ENCODE measurements around the gene CAMK2A. TPM values are rescaled to one million over a fixed set of nuclear protein-coding genes. Genes with fewer than 3 reads are reported as not detected.

Gene CAMK2A
- total RNA-seq, 1 donor from 2014 or later = 1.2 TPM

DNA sequence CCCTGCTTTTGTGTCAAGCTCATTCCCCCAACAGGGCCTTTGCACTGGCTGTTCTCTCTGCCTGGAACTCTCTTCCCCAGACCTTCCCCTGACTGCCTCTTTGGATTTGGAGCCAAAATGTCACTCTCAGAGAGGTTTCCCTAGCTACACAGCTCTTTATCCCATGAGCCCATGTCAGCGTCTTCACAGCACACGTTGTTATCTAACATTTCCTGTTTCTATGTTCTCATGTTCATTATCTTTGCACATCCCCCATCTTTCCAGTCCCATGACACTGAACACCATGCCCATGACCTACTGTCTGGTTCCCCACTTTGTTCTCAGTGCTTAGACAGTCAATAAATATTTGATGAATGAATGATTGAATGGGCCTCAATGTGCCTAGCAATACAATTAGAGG, 39.5 kb upstream of the CAMK2A start:
- no peaks in the 10 kb centered on the region for H3K9me3 ChIP-seq (ENCODE audit: insufficient read depth, low read depth, low read length)
- no peak overlapping the region for H3K27ac Mint-ChIP-seq (ENCODE audit: unreplicated experiment)
- H3K9ac ChIP-seq (ENCODE audit: low read length) = no peak overlapping the region
- FAIRE-seq = no peak
- H2AFZ ChIP-seq (ENCODE audit: low read depth, low read length) = no peak overlapping the region
- no peak for DNase-seq (ENCODE audit: low read depth)
- H3K36me3 Mint-ChIP-seq (ENCODE audit: low read depth, unreplicated experiment) = no peaks in the 10 kb centered on the region
- peaks cover 7% of the 10 kb centered on the region for H3K4me1 Mint-ChIP-seq (ENCODE audit: low read depth, unreplicated experiment)
- no peaks in the 10 kb centered on the region for H3K9me3 Mint-ChIP-seq (ENCODE audit: unreplicated experiment)
- peaks cover 16% of the 10 kb centered on the region for H3K27me3 Mint-ChIP-seq (ENCODE audit: low read depth, unreplicated experiment)
- H3K27ac ChIP-seq (ENCODE audit: low read depth, low read length) = no peak overlapping the region
- no peaks in the 10 kb centered on the region for H3K4me1 ChIP-seq (ENCODE audit: insufficient read depth, low read length)
- H3K27me3 ChIP-seq (ENCODE audit: insufficient read depth, low read length) = no peaks in the 10 kb centered on the region
- no peaks in the 10 kb centered on the region for H3K36me3 ChIP-seq (ENCODE audit: insufficient read depth, low read length)
- no peak overlapping the region for H3K4me3 ChIP-seq (ENCODE audit: insufficient read depth, low read depth, low read length)
- H3K4me2 ChIP-seq (ENCODE audit: low read length) = no peak overlapping the region
- H3K79me2 ChIP-seq (ENCODE audit: insufficient read depth, low read length) = no peaks in the 10 kb centered on the region
- TF ChIP-seq, protein P1, sequence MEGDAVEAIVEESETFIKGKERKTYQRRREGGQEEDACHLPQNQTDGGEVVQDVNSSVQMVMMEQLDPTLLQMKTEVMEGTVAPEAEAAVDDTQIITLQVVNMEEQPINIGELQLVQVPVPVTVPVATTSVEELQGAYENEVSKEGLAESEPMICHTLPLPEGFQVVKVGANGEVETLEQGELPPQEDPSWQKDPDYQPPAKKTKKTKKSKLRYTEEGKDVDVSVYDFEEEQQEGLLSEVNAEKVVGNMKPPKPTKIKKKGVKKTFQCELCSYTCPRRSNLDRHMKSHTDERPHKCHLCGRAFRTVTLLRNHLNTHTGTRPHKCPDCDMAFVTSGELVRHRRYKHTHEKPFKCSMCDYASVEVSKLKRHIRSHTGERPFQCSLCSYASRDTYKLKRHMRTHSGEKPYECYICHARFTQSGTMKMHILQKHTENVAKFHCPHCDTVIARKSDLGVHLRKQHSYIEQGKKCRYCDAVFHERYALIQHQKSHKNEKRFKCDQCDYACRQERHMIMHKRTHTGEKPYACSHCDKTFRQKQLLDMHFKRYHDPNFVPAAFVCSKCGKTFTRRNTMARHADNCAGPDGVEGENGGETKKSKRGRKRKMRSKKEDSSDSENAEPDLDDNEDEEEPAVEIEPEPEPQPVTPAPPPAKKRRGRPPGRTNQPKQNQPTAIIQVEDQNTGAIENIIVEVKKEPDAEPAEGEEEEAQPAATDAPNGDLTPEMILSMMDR (IDR thresholded peaks at IDR 0.05; ENCODE audit: insufficient read depth, low read depth, low read length) = no peak
- TF ChIP-seq EZH2 (IDR thresholded peaks at IDR 0.05; ENCODE audit: insufficient read depth, low read length) = no peak
- no peaks in the 10 kb centered on the region for H4K20me1 ChIP-seq (ENCODE audit: insufficient read depth, low read length)
- H3K4me3 Mint-ChIP-seq (ENCODE audit: unreplicated experiment) = no peak overlapping the region

GRCh38 chr5:150328515-150328914, 38.9 kb upstream of the CAMK2A start:
- Histone ChIP-seq H3K4me3 (ENCODE audit: insufficient read depth, low read depth, low read length) (no peak overlapping the region), H3K79me2 (ENCODE audit: insufficient read depth, low read length) (no peaks in the 10 kb centered on the region), H3K27ac (ENCODE audit: low read depth, low read length) (no peak overlapping the region), H3K9me3 (ENCODE audit: insufficient read depth, low read depth, low read length) (no peaks in the 10 kb centered on the region), H3K36me3 (ENCODE audit: insufficient read depth, low read length) (no peaks in the 10 kb centered on the region), H4K20me1 (ENCODE audit: insufficient read depth, low read length) (no peaks in the 10 kb centered on the region), H2AFZ (ENCODE audit: low read depth, low read length) (no peak overlapping the region), H3K4me1 (ENCODE audit: insufficient read depth, low read length) (no peaks in the 10 kb centered on the region), H3K9ac (ENCODE audit: low read length) (no peak overlapping the region), H3K27me3 (ENCODE audit: insufficient read depth, low read length) (no peaks in the 10 kb centered on the region), H3K4me2 (ENCODE audit: low read length) (no peak overlapping the region)
- H3K27me3 Mint-ChIP-seq (ENCODE audit: low read depth, unreplicated experiment) = peaks cover 16% of the 10 kb centered on the region
- no peaks in the 10 kb centered on the region for H3K36me3 Mint-ChIP-seq (ENCODE audit: low read depth, unreplicated experiment)
- no peak for FAIRE-seq
- peaks cover 7% of the 10 kb centered on the region for H3K4me1 Mint-ChIP-seq (ENCODE audit: low read depth, unreplicated experiment)
- no peak overlapping the region for H3K27ac Mint-ChIP-seq (ENCODE audit: unreplicated experiment)
- no peak for TF ChIP-seq EZH2 (IDR thresholded peaks at IDR 0.05; ENCODE audit: insufficient read depth, low read length)
- TF ChIP-seq, protein P1 (IDR thresholded peaks at IDR 0.05; ENCODE audit: insufficient read depth, low read depth, low read length) = no peak
- H3K9me3 Mint-ChIP-seq (ENCODE audit: unreplicated experiment) = no peaks in the 10 kb centered on the region
- no peak for DNase-seq (ENCODE audit: low read depth)
- H3K4me3 Mint-ChIP-seq (ENCODE audit: unreplicated experiment) = no peak overlapping the region

- Mint-ChIP-seq H3K27ac (ENCODE audit: unreplicated experiment) (no peak overlapping the region), H3K27me3 (ENCODE audit: low read depth, unreplicated experiment) (peaks cover 12% of the 10 kb centered on the region), H3K36me3 (ENCODE audit: low read depth, unreplicated experiment) (no peaks in the 10 kb centered on the region), H3K9me3 (ENCODE audit: unreplicated experiment) (no peaks in the 10 kb centered on the region), H3K4me1 (ENCODE audit: low read depth, unreplicated experiment) (peaks cover 10% of the 10 kb centered on the region), H3K4me3 (ENCODE audit: unreplicated experiment) (no peak overlapping the region)
- FAIRE-seq = no peak
- H3K9me3 ChIP-seq (ENCODE audit: insufficient read depth, low read depth, low read length) = no peaks in the 10 kb centered on the region
- no peak overlapping the region for H3K27ac ChIP-seq (ENCODE audit: low read depth, low read length)
- H2AFZ ChIP-seq (ENCODE audit: low read depth, low read length) = no peak overlapping the region
- H3K4me3 ChIP-seq (ENCODE audit: insufficient read depth, low read depth, low read length) = no peak overlapping the region
- no peaks in the 10 kb centered on the region for H3K79me2 ChIP-seq (ENCODE audit: insufficient read depth, low read length)
- no peak overlapping the region for H3K4me2 ChIP-seq (ENCODE audit: low read length)
- no peak for DNase-seq (ENCODE audit: low read depth)
- H3K36me3 ChIP-seq (ENCODE audit: insufficient read depth, low read length) = no peaks in the 10 kb centered on the region
- H3K9ac ChIP-seq (ENCODE audit: low read length) = no peak overlapping the region
- no peaks in the 10 kb centered on the region for H4K20me1 ChIP-seq (ENCODE audit: insufficient read depth, low read length)
- no peaks in the 10 kb centered on the region for H3K4me1 ChIP-seq (ENCODE audit: insufficient read depth, low read length)
- TF ChIP-seq, protein P1 (IDR thresholded peaks at IDR 0.05; ENCODE audit: insufficient read depth, low read depth, low read length) = no peak
- no peak for TF ChIP-seq EZH2 (IDR thresholded peaks at IDR 0.05; ENCODE audit: insufficient read depth, low read length)
- no peaks in the 10 kb centered on the region for H3K27me3 ChIP-seq (ENCODE audit: insufficient read depth, low read length)
Measured at GRCh38 chr5:150327139-150327538, 37.6 kb upstream of the CAMK2A start.
